HG03175 (cell line): ENCODE data around the gene COG6.

Source experiments
- ATAC-seq: cut with Tn5 transposase; IDR thresholded peaks from one replicate; pipeline ENCODE4 v1.9.1; 2021; ENCODE audit warnings: mild to moderate bottlenecking, moderate library complexity; ENCODE audit not compliant: unreplicated experiment

The COG6 gene

DNA sequence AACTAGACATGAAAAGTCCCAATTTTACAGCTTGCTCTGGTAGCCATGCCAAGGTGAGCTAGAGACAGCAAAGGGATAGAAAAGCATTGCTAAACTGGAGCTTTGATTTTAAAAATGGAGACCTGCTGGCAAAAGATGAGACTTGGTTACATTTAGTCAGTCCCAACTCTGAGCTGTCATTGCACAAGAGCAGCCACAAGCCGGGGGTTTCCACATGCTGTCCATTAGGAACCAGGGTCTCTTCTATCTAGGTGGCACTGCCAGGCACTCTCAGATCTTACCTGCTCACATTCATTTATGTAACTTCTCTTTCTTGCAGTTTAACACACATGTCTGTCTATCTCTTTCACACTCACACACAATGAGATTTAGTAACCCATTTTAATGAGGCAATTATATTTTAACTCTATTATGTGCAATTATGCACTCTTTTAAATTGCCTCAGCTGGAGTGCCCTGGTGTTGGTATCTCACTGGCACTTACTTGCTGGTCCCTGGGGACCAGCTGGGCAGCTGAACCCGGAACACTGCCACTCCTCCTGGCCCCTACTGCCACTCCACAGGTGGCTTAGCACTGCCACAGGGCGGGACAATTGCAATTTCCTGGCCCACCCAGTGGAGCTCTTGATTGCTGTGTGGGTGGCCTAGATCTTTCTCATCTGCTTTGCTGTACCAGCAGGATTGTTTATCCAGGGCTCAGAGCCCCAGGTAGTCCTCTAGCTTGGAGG, 112.5 kb downstream of the COG6 start:
- no peak for ATAC-seq

DNA sequence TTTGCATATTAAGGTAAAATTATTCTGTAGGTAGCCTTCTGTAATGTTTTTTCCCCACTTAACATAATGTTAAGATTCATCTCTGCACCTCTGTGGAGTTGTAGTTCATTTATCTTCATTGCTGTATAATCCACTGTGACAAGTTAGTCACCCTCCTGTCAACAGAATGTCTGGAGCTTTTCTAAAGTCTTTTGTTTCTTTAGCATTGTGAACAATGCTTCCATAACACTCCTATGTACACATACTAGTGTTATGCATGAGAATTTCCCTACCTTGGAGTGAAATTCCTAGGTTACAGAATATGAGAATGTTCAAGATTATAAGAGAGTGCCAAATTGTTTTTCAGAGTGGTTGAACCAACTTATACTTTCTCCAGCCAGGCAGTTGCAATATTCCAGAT, 113.5 kb downstream of the COG6 start:
- ATAC-seq: no peak

DNA sequence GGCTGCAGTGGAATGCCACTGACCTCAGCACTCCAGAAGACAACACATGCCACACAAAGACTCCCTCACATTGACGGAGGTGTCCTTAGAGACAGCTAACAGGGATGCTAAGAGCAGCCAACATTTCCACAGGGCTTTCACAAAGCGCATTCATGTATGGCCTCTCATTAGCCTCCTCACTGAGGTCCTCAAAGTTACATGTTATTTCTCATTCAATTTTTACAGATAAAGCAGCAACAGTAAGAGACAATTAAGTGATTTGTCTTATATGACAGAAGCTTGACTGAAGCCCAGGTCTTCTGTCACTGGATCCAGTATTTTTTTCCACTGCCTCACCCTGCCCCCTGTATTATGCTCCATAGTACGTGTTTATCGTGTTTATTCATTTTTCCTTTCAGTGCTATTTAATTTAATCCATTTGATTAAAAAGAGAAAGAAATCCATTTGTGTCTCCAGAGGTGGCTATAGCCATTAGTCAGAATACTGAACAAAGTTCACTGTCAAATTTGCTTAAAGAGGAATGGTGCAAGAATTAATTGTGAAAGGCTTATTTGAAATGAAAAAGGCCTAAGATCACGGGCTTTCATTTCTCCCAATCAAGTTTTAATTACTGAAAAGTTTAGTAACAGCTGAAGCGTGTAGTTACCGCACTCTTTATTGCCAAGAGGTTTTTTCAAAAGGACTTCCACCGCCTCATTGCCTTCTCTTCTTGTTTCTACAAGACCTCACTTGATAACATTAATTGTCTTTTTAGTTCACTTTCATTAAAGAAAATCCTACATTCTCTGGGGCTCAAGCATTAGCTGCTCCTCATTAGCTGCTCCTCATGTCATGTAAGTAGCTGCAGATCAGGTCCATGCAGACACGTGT, 115.0 kb downstream of the COG6 start:
- no peak for ATAC-seq

DNA sequence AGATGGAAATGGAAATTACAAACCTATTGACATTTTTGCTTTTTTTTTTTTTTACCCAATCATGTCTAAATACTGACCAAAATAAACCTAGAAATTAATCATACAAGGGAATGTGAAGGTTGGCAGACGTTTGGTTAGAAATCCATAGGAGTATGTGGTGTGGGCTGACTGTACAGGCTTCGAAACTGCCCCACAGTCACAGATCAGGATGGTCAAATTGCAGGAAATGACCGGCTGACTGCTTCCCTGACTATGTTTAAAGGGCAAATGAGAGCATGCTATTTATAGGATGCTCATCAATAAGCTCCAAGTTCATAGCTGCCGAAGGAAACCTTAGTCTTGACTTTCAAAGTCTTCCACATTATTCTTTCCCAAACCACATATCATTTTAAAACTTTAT, 118.4 kb downstream of the COG6 start:
- ATAC-seq: no peak

DNA sequence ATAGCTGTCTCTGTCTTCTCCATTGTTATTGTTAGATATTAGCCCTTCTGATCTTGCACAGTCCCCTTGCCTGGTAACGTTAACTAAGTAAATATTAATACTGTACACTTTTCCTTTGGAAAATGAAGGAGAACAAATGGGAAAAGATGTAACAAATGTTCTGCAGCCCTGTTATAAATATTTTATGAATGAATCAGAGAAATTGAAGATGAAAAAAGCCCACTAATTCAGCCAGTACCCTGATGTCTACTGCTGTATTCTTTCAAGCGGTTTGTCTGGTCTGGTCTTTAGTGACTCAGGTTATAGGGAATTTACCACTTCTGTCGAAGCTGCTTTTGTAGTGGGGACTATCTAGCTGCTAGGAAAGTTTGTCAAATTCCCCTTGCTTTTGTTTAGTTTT, 121.0 kb downstream of the COG6 start:
- ATAC-seq: no peak

DNA sequence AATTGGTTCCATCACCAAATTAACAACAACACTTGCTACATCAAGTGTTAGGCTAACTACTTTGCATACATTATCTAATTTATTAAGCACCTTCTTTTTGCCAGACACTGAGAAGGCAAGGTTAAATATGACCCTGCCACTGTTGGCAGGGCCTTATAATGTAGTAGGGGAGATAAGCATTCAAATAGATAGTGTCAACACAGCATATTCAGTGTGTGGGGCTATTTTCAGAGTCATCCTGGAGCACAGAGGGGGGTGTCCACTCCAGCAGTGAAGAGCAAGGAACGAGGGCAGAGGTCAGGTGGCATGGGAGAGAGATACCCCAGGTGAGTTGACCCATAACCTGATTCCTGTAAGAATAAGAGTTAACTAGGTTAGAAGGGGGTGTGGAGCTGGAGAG, 121.6 kb downstream of the COG6 start:
- no peak for ATAC-seq

DNA sequence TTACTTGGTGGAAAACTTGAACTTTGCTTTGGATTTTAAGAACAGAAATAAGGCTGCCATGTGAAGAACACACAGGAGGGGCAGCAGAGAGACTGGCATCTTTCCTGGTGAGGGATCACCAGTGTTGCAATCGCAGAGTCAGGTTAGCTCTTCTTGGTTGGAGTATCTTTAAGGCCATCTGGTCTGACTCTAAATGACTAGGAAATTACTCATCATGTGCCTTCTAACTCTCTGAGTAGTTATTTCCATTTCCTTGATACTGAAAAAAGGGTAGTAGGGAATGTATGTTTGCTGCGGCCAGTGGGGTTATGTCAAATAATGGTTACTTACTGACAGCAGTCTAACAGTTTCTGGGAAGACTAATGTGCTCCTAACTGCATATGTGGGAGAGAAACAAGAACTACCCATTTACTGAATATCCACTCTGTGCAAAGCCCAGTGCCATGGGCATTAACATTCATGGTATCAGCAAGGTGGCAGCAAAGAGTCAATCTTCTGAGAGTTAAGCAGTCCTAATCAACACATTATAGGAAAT, 122.1 kb downstream of the COG6 start:
- ATAC-seq: no peak

DNA sequence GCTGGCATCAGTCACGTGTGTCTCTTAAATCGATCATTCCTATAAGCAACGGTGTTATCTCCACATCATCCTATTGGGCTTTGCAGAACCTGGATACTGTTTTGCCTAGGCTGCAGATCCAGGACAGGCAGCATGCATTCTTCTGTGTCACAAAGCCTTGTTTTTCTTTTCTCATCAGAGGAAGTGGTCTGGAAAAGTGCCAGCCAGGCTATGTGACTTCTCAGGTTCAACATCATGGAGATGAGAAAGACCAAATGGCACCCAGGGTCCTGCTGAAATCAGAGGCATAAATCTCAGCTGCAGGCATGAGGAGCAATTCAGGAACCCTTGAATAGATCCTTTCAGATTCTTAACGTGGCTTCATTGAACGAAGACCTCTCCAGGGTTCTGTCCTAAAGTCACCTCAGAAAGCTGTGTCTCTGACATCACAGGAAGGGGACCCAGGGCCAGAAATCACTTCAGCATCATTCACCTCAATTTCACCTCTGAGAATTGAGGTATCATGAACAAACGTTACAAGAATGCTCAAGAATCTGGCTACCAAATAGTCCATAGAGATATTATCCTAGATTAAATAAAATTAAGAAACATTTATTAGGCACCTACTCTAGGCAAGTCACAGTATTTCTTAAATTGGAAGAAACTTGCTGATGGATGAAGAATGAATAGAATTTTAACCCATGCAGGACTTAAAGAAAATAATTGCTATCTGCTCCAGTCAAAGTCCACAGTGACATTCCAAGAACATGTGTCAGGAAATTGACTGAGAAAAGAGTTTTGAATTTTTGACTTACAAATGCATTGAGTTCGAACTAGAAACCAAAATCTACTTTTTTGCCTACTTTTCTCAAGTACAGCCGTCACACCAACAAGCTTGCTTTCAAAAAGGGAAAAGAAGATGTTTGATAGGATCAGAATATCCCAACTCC, 124.1 kb downstream of the COG6 start:
- no peak for ATAC-seq

DNA sequence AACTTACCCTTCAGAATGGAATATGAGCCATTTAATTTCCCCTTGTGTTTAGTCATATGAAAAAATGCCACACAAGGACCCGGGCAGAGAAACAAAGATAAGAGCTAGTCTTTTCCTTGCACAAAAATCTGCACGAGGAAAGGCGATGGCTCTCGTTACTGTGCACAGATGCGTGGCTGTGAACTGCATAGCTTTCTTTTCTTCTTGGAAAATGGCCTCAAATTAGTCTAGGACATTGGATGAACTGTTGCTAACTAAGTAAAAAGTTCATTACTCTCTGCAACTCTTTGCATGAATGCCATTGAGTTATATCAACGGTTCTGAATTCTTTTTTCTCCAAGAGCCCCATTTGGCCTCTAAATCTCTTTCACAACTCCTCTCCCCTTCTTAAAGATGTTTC, 125.2 kb downstream of the COG6 start:
- ATAC-seq: no peak

DNA sequence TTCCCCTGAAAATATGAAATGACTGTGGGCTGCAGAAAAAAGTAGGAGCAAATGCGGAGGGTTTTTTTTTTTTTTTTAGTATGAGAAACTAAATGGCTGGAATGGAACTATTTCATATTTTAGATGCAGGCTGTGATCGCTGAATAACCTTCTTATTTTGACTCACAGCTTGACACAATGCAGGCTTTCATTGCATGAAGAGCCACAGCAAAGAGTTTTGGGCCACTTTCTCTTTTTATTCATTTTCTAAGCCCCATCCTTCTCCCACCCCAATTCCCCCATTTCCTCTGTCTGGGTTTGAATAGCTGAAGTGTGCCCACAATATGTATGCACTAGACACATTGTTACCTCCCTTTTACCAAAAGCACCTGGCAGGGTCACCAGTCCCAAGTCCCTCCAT, 125.9 kb downstream of the COG6 start:
- ATAC-seq: no peak

DNA sequence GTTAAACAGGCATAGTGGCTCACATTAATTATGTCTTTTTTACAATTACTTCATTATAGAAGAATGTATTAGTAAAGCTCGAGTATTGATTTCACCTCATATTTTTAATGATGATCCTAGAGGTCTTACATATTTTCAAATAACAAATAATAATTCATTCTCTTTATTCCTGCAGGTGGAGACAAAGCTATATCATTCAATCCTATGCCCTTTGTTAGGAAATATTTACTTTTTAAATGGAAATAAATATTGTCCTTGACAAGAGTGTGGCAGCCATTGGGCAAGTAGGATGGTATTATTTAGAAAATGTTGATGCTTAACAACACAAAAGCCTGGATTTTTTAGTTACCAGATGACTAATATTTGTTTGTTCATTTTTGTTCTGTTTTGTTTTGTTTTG, 127.6 kb downstream of the COG6 start:
- no peak for ATAC-seq

DNA sequence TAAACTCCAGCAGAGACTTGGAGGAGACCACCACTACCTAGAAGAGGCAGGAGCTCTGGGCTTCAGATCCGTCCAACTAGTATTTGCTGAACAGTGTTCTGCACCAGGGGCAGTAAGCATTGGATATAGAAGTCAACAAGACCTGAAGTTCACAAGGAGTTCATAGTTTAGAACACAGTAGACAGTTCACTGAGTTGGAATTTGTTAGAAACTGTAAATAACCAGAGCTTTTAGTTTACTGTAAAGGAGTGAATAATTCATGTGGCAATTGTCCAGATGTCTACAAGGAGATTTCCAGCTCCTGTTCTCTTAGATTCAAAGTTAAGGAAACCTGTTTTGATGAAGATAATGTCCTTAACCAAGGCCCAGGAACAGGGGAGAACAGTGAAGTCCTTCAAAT, 128.9 kb downstream of the COG6 start:
- ATAC-seq: no peak

DNA sequence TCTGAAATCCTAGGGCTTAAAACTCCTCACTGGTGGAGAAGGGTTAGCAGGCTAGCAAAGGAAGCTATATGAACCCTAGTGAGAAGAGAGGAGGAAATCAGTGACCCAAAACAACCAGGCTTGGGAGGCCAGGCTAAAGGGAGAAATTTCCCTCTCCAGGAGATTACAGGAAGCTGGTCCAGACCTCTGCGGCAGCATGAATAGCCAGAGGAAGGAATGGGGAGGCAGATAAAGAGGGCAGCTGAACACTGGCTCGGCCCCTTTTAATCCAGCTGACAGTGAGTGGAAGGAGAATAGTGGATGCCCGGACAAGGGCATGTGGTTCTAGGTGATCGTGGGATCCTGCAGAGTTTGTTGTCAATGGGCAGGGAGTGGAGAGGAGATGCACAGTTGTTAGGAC, 130.6 kb downstream of the COG6 start:
- no peak for ATAC-seq

DNA sequence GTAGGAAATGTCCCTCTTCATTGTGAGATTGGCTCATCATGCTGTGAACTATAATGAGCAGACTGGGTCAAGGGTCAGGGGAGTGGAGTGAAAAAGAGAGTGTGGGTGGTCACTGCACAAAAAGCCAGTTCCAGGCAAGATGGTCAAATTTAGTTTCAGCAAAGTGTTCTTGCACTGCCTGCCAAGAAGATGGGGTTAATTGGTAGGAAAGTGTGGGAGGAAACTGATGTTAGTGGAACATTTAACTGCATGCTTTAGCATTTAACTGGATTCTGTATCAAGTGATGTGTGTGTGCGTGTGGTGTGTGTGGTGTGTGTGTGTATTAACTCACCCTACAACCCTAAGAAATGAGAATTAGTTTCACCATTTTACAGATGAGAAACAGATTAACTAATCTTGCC, 131.6 kb downstream of the COG6 start:
- no peak for ATAC-seq

DNA sequence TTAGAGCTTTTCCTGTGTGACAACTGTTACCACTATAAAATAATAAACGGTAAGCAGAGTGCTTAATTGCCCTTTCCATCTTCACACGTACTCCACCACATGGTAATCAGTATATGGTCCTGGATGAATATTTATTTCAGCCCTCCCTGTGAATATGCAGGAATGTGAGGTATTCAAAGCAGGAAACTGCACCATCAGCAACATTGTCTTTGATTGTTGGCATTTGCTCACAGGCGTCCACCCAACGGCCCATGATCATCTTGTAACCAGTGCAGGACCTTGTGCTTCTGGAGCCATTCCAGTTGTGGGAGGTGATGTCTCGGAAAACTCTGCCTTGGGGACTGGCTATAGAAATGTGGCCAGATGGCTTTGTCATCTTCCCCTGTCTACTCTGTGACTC, 132.6 kb downstream of the COG6 start:
- no peak for ATAC-seq

DNA sequence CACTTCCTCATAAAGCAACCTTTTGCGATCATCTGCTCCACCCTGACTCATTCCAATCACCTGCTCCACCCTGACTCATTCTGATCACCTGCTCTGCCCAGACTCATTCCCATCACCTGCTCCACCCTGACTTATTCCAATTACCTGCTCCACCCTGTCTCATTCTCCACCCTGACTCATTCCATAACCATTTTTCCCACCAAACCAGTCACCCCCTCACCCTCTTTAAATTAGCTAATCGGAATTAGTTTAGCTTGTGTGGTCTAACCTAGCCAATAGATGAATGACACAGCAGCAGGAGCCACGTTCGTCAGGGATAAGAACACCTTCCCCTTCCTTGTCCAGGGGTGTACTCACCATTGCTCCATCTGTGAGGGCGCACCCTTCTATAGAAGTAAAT, 134.0 kb downstream of the COG6 start:
- ATAC-seq: no peak
